Neuronal stem cell (in vitro differentiated cells): ENCODE results near the gene OR52W1.

Experiments used
- DNase-seq: peaks from one replicate; pipeline ENCODE4 v3.0.0-alpha.2; 2013; ENCODE audit warnings: low spot score
- H2AFZ ChIP-seq: one replicate; pipeline ENCODE4 v1.6.1; 2013; ENCODE audit warnings: mild to moderate bottlenecking, low read length, inconsistent platforms
- H2AK5ac ChIP-seq: 2 replicates; pipeline ENCODE4 v1.6.1; 2013; ENCODE audit warnings: low read depth, mild to moderate bottlenecking, inconsistent platforms, low read length, moderate library complexity, mixed read lengths
- H2BK120ac ChIP-seq: 2 replicates; pipeline ENCODE4 v1.6.1; 2013; ENCODE audit warnings: low read depth, mild to moderate bottlenecking, inconsistent platforms, low read length, moderate library complexity, mixed read lengths
- H2BK12ac ChIP-seq: one replicate; pipeline ENCODE4 v1.6.1; 2013; ENCODE audit warnings: low read length, inconsistent platforms
- H2BK15ac ChIP-seq: 2 replicates; pipeline ENCODE4 v1.6.1; 2013; ENCODE audit warnings: mild to moderate bottlenecking, low read length, inconsistent platforms, mixed read lengths
- H2BK5ac ChIP-seq: one replicate; pipeline ENCODE4 v1.6.1; 2013; ENCODE audit warnings: inconsistent platforms, mild to moderate bottlenecking, low read length, moderate library complexity
- H3K14ac ChIP-seq: one replicate; pipeline ENCODE4 v1.6.1; 2013; ENCODE audit warnings: low read length, inconsistent platforms
- H3K18ac ChIP-seq: 2 replicates; pipeline ENCODE4 v1.6.1; 2013; ENCODE audit warnings: low read length, inconsistent platforms
- H3K23ac ChIP-seq: 2 replicates; pipeline ENCODE4 v1.6.1; 2013; ENCODE audit warnings: low read depth, mild to moderate bottlenecking, mixed read lengths, low read length, inconsistent platforms; ENCODE audit not compliant: poor library complexity
- H3K27ac ChIP-seq: replicated peaks from 3 replicates; pipeline ENCODE4 v1.5.1; 2013; ENCODE audit warnings: low read length, inconsistent platforms
- H3K27me3 ChIP-seq, 3 experiments: 2 replicates each; pipeline ENCODE4 v1.6.1; 2013; ENCODE audit warnings: low read length in 3 of 3, mild to moderate bottlenecking in 2 of 3, inconsistent platforms in 1 of 3, low read depth in 1 of 3, mixed read lengths in 1 of 3, moderate library complexity in 1 of 3; ENCODE audit not compliant: control insufficient read depth in 3 of 3, insufficient read depth in 3 of 3
- H3K36me3 ChIP-seq, 2 donors: replicated peaks in 1 of 2; 2 replicates each; pipeline ENCODE4 v1.6.1; 2013; ENCODE audit warnings: low read length in 2 of 2; ENCODE audit not compliant: control insufficient read depth in 2 of 2, insufficient read depth in 2 of 2
- H3K4ac ChIP-seq: 2 replicates; pipeline ENCODE4 v1.6.1; 2013; ENCODE audit warnings: inconsistent platforms, mild to moderate bottlenecking, low read length, moderate library complexity
- H3K4me1 ChIP-seq, 2 donors: 1 replicate in 1 of 2; 2 replicates in 1 of 2; pipeline ENCODE4 v1.6.1; 2013; ENCODE audit warnings: low read length in 2 of 2, low read depth in 1 of 2; ENCODE audit not compliant: control insufficient read depth in 2 of 2, insufficient read depth in 1 of 2
- H3K4me2 ChIP-seq: one replicate; pipeline ENCODE4 v1.6.1; 2013; ENCODE audit warnings: mild to moderate bottlenecking, low read length, inconsistent platforms; ENCODE audit not compliant: insufficient read depth, poor library complexity, severe bottlenecking
- H3K4me3 ChIP-seq, 2 donors: 2 replicates each; pipeline ENCODE4 v1.5.1; 2013; ENCODE audit warnings: low read length in 2 of 2, mild to moderate bottlenecking in 2 of 2, inconsistent platforms in 1 of 2, moderate library complexity in 1 of 2
- H3K79me1 ChIP-seq: one replicate; pipeline ENCODE4 v1.6.1; 2013; ENCODE audit warnings: low read depth, mild to moderate bottlenecking, inconsistent platforms, low read length, moderate library complexity
- H3K9ac ChIP-seq: one replicate; pipeline ENCODE4 v1.6.1; 2013; ENCODE audit warnings: mild to moderate bottlenecking, low read depth, low read length, inconsistent platforms; ENCODE audit not compliant: poor library complexity
- H3K9me3 ChIP-seq, 2 donors: replicated peaks in 1 of 2; 2 replicates each; pipeline versions ENCODE3 to v1.6.1; 2013; ENCODE audit warnings: low read length in 2 of 2, mild to moderate bottlenecking in 2 of 2, inconsistent platforms in 1 of 2, low read depth in 1 of 2, mixed read lengths in 1 of 2, moderate library complexity in 1 of 2; ENCODE audit not compliant: control insufficient read depth in 2 of 2, insufficient read depth in 1 of 2
- H4K8ac ChIP-seq: one replicate; pipeline ENCODE4 v1.6.1; 2013; ENCODE audit warnings: low read depth, mild to moderate bottlenecking, inconsistent platforms, low read length, moderate library complexity
- H4K91ac ChIP-seq: one replicate; pipeline ENCODE4 v1.6.1; 2013; ENCODE audit warnings: low read length, low read depth, mild to moderate bottlenecking, inconsistent platforms; ENCODE audit not compliant: poor library complexity
- WGBS, 2 donors: extraction: QIAGEN DNeasy Blood & Tissue Kit; methylation state at CpG; one replicate each; pipeline ENCODE4 v1.1.7; 2013; ENCODE audit warnings: missing lambda C conversion rate in 2 of 2, mixed read lengths in 1 of 2; ENCODE audit not compliant: insufficient read length in 2 of 2, insufficient replicate concordance in 1 of 2; ENCODE audit errors: extremely low coverage in 2 of 2; 5-methylcytosine and 5-hydroxymethylcytosine counted together

The OR52W1 gene

DNA sequence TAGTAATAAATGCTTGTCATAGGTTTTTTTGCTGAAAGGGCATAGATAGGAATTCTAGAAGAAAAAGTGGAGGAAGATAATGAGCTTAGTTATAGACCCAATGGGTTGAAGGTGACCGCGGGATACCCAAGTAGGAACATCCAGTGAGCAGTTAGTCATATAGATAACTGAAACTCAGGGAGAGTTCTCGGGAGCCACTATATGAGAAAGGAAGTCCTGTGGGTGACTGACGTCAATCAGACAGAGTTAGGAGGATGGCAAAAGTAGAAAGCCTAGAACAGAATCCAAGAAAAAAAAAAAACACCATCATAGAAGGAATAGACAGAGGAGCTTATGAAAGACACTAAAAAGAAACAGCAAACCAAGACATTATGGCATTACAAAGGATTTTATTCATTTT, 38.2 kb downstream of the OR52W1 start:
- Histone ChIP-seq H3K4me3 (no peak overlapping the region), H3K23ac (no peak overlapping the region), H2BK12ac (no peak overlapping the region), H3K79me1 (peaks cover 3% of the 10 kb centered on the region), H3K36me3 (no peaks in the 10 kb centered on the region), H3K4me1 (peaks cover 6 to 11% of the 10 kb centered on the region in 2 donors), H4K8ac (no peak overlapping the region), H2AFZ (no peak overlapping the region), H3K27me3 (peaks cover 0 to 11% (median 0%) of the 10 kb centered on the region in 3 experiments), H3K4ac (no peak overlapping the region), H3K9me3 (peaks cover 0 to 2% of the 10 kb centered on the region in 2 donors), H2BK120ac (no peak overlapping the region), H4K91ac (no peak overlapping the region), H3K27ac (no peak overlapping the region), H2BK5ac (no peak overlapping the region), H2BK15ac (no peak overlapping the region), H3K4me2 (no peak overlapping the region), H3K18ac (no peak overlapping the region), H2AK5ac (no peak overlapping the region), H3K14ac (no peak overlapping the region), H3K9ac (no peak overlapping the region)
- WGBS, 2 donors, result no CpG with 5 or more reads among the region's 4 CpGs
- DNase-seq, result no peak

DNA sequence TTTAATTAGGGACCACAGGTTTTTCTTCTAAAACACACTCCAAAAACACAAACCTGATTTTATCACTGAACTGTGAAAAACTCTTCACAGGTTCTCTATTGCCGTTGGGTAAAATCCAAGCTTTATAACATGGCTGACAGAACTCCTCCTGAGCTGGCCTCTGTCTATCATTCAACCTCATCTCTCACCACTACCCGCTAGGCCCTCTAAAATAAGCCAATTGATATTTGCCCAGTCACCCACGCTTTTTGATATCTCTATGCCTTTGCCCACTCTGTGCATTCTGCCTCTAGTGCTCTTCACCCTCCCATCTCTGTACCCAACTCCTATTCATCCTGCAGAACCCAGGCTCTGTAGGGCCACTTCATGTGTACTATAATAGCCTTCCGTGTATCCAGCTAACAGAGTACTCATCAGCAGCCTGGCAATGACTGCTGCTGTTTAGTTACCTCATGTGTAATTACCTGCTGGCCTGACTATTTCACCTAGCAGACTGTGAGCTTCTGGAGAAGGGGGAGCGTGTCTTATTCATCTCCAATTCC, 38.8 kb downstream of the OR52W1 start:
- no peak overlapping the region for H3K27ac ChIP-seq
- no peak overlapping the region for H2BK12ac ChIP-seq
- no peak overlapping the region for H3K14ac ChIP-seq
- peaks cover 3% of the 10 kb centered on the region for H3K79me1 ChIP-seq
- no peak overlapping the region for H2BK120ac ChIP-seq
- H3K23ac ChIP-seq, result no peak overlapping the region
- H3K9me3 ChIP-seq, result peaks cover 0 to 2% of the 10 kb centered on the region in 2 donors
- no peak for DNase-seq
- peaks cover 6 to 11% of the 10 kb centered on the region in 2 donors for H3K4me1 ChIP-seq
- peaks cover 0 to 11% (median 0%) of the 10 kb centered on the region in 3 experiments for H3K27me3 ChIP-seq
- H2BK15ac ChIP-seq, result no peak overlapping the region
- no peak overlapping the region for H3K4me2 ChIP-seq
- no peak overlapping the region for H2AFZ ChIP-seq
- no peaks in the 10 kb centered on the region for H3K36me3 ChIP-seq
- H4K91ac ChIP-seq, result no peak overlapping the region
- no CpG with 5 or more reads among the region's 5 CpGs for WGBS, 2 donors
- H3K4ac ChIP-seq, result no peak overlapping the region
- no peak overlapping the region for H4K8ac ChIP-seq
- no peak overlapping the region for H3K9ac ChIP-seq
- H2AK5ac ChIP-seq, result no peak overlapping the region
- H3K18ac ChIP-seq, result no peak overlapping the region
- no peak overlapping the region for H3K4me3 ChIP-seq
- no peak overlapping the region for H2BK5ac ChIP-seq

DNA sequence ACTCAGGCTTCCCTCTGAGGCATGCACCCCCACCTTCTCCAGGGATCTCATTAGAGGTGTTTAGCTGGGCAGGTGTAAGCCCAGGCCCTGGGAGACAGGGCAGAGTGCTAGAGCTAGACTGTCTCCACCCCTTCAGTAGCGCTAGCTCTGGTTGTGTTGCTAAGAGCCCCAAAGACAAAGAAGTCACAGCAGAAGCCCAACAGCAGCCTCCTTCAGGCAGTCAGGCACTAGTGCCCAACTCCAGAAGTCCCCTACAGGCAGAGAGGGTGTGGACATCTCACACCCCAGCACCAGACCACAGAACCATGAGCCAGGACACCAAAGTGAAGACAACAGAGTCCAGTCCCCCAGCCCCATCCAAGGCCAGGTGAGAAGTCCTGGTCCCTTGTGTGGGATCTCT, 39.9 kb downstream of the OR52W1 start, which contains the start of gene CNGA4:
Gene CNGA4 (plus strand): TSS at position 188 of the 400 bp plus-strand sequence. CDS start 118 bp downstream, at position 306.
- Histone ChIP-seq H2BK15ac (peak within 1 kb of the TSS; percentile 42), H2BK120ac (no peak within 1 kb of the TSS), H3K79me1 (peaks cover 3% of the 10 kb centered on the region), H2AFZ (no peak within 1 kb of the TSS), H3K18ac (no peak within 1 kb of the TSS), H2AK5ac (peak within 1 kb of the TSS; percentile 2), H3K27ac (no peak within 1 kb of the TSS), H2BK12ac (no peak within 1 kb of the TSS), H3K9ac (peak within 1 kb of the TSS; percentile 15), H3K4me3 (no peak within 1 kb of the TSS), H2BK5ac (no peak within 1 kb of the TSS), H3K4me2 (no peak within 1 kb of the TSS), H3K23ac (no peak within 1 kb of the TSS), H3K9me3 (peaks cover 0 to 2% of the 10 kb centered on the region in 2 donors), H4K91ac (peak within 1 kb of the TSS; percentile 57), H3K4ac (no peak within 1 kb of the TSS), H4K8ac (no peak within 1 kb of the TSS), H3K36me3 (no peaks in the 10 kb centered on the region), H3K4me1 (peaks cover under 1 to 2% of the 10 kb centered on the region in 2 donors), H3K27me3 (peaks cover 0 to 11% (median 0%) of the 10 kb centered on the region in 3 experiments), H3K14ac (peak within 1 kb of the TSS; percentile 42)
- WGBS, 2 donors, result no CpG with 5 or more reads among the region's 1 CpG
- no peak for DNase-seq

DNA sequence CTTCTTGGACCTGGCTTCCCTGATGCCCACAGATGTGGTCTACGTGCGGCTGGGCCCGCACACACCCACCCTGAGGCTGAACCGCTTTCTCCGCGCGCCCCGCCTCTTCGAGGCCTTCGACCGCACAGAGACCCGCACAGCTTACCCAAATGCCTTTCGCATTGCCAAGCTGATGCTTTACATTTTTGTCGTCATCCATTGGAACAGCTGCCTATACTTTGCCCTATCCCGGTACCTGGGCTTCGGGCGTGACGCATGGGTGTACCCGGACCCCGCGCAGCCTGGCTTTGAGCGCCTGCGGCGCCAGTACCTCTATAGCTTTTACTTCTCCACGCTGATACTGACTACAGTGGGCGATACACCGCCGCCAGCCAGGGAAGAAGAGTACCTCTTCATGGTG, 41.1 kb downstream of the OR52W1 start:
- Histone ChIP-seq H2BK5ac (no peak overlapping the region), H3K27ac (no peak overlapping the region), H2AFZ (no peak overlapping the region), H3K79me1 (no peaks in the 10 kb centered on the region), H4K91ac (no peak overlapping the region), H4K8ac (no peak overlapping the region), H3K18ac (no peak overlapping the region), H3K9me3 (peaks cover 0 to 2% of the 10 kb centered on the region in 2 donors), H2BK15ac (peak overlapping the region; percentile 42), H3K4me2 (no peak overlapping the region), H2BK12ac (no peak overlapping the region), H3K27me3 (peaks cover 0 to 11% (median 0%) of the 10 kb centered on the region in 3 experiments), H3K4me1 (peaks cover 0 to 2% of the 10 kb centered on the region in 2 donors), H3K9ac (no peak overlapping the region), H3K36me3 (no peaks in the 10 kb centered on the region), H3K14ac (peak overlapping the region; percentile 42), H3K4ac (no peak overlapping the region), H2BK120ac (no peak overlapping the region), H3K23ac (no peak overlapping the region), H3K4me3 (no peak overlapping the region), H2AK5ac (peak overlapping the region; percentile 2)
- no CpG with 5 or more reads among the region's 28 CpGs for WGBS, 2 donors
- DNase-seq, result no peak
